Hair follicle dermal papilla cell (primary cell): ENCODE measurements around the gene TMEM41A. TPM values are rescaled to one million over a fixed set of nuclear protein-coding genes. Genes with fewer than 3 reads are reported as not detected.

ENCODE experiments used
- total RNA-seq: library from RNA; depleted of rRNA; stranded (reverse); fragments of >200 nt; gene quantifications from 2 replicates; pipeline ENCODE4 v1.2.3, GENCODE V29; 2012

The TMEM41A gene
- total RNA-seq, result 10.9 and 12.3 TPM in 2 replicates

GRCh38 chr3:185498503-185499396 lies at the start of gene TMEM41A:
Gene TMEM41A (minus strand): TSS chr3:185499035. CDS start chr3:185498961, 74 bp downstream.

Other genes with a start within 250 kb of the TMEM41A start
- 4.3 and 6.0 TPM in 2 replicates for gene EHHADH, start 245.0 kb downstream of the TMEM41A start, total RNA-seq
- gene MAP3K13, start 135.9 kb downstream of the TMEM41A start, total RNA-seq, result 13.8 and 14.6 TPM in 2 replicates
- gene LIPH, start 53.6 kb upstream of the TMEM41A start, total RNA-seq, result 0.65 TPM in 1 of 2 replicates, not detected in the other
- gene SENP2, start 87.3 kb upstream of the TMEM41A start, total RNA-seq, result 23.1 and 24.0 TPM in 2 replicates